Calu3 (cell line): Measurements from ENCODE around the gene ARL9. TPM values are rescaled to one million over a fixed set of nuclear protein-coding genes. Genes with fewer than 3 reads are reported as not detected.
"Not testable (repeated sequence)": the region's sequence is repeated elsewhere in the genome, so short reads cannot be mapped to it uniquely, and the experiment has no call there.

Experiments used
- BruUV-seq: library from RNA; stranded (reverse); fragments of 400-500 nt; replicated peaks from 2 replicates; lab custom pipeline; 2021; lab: Mats Ljungman, UMichigan
- CTCF ChIA-PET: fragments of 300-600 bp; sonication (Branson Sonifier 250); formaldehyde crosslinking; loops from one replicate; lab custom pipeline; 2022; ENCODE audit warnings: antibody characterized with exemption; lab: Charles Lee
- DNase-seq: peaks from one replicate; pipeline ENCODE4 v3.0.0; 2022
- H3K27ac Mint-ChIP-seq: one replicate; pipeline ENCODE4 v1.8.0; 2022; ENCODE audit warnings: mixed read lengths; ENCODE audit not compliant: unreplicated experiment
- H3K27me3 Mint-ChIP-seq: one replicate; pipeline ENCODE4 v1.8.0; 2022; ENCODE audit warnings: mixed read lengths; ENCODE audit not compliant: unreplicated experiment
- H3K36me3 Mint-ChIP-seq: one replicate; pipeline ENCODE4 v1.8.0; 2022; ENCODE audit warnings: mild to moderate bottlenecking, moderate library complexity, mixed read lengths; ENCODE audit not compliant: insufficient read depth, unreplicated experiment
- H3K4me1 Mint-ChIP-seq: one replicate; pipeline ENCODE4 v1.8.0; 2022; ENCODE audit warnings: mild to moderate bottlenecking, low read depth, mixed read lengths; ENCODE audit not compliant: unreplicated experiment
- H3K4me3 Mint-ChIP-seq: one replicate; pipeline ENCODE4 v1.8.0; 2022; ENCODE audit warnings: mild to moderate bottlenecking, low read depth, moderate library complexity, mixed read lengths; ENCODE audit not compliant: unreplicated experiment
- H3K9me3 Mint-ChIP-seq: one replicate; pipeline ENCODE4 v1.8.0; 2022; ENCODE audit warnings: low read depth, mixed read lengths; ENCODE audit not compliant: unreplicated experiment
- intact Hi-C: fragments of 100-400 bp; cut with micrococcal nuclease; formaldehyde crosslinking; loops from one replicate; pipeline ENCODE4 v1.10.0; 2022; ENCODE audit not compliant: unreplicated experiment
- total RNA-seq: library from RNA; stranded (reverse); gene quantifications from 2 replicates; pipeline ENCODE4 v1.2.3, GENCODE V29; 2022
- TF ChIP-seq, protein P1 (sequence below): fragments of 200-600 bp; IDR thresholded peaks from one replicate; pipeline ENCODE4 v1.8.0; 2022; ENCODE audit warnings: antibody characterized with exemption; ENCODE audit not compliant: unreplicated experiment

ARL9 gene
- total RNA-seq, 1 experiment from 2014 or later: 0.26 TPM

DNA sequence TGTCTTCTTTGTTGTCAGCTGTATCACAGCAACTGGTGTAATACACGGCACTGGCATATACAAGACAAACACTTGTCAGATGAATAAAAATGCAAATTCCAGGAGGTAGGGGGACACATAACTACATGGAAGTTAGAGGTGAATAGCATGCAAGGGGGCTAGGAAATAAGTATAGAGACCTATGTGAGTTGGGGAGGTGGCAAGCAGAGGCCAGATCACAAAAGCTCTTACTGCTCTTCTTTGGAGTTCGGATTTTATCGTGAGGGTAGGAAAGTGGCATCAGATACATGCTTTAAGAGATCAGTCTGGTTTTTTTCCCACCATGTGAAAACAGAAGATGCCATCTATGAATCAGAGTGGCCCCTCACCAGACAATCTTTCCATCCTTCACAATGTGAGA is 41.0 kb upstream of the ARL9 start:
- H3K9me3 Mint-ChIP-seq: no peaks in the 10 kb centered on the region
- peaks cover 17% of the 10 kb centered on the region for H3K4me1 Mint-ChIP-seq
- peak overlapping the region; percentile 24 for H3K27ac Mint-ChIP-seq
- no peak for DNase-seq
- peaks cover 46% of the 10 kb centered on the region for H3K36me3 Mint-ChIP-seq
- H3K4me3 Mint-ChIP-seq: no peak overlapping the region
- CTCF ChIA-PET: no interaction called here
- H3K27me3 Mint-ChIP-seq: no peaks in the 10 kb centered on the region
- BruUV-seq: no TSS peak
- TF ChIP-seq, protein P1, sequence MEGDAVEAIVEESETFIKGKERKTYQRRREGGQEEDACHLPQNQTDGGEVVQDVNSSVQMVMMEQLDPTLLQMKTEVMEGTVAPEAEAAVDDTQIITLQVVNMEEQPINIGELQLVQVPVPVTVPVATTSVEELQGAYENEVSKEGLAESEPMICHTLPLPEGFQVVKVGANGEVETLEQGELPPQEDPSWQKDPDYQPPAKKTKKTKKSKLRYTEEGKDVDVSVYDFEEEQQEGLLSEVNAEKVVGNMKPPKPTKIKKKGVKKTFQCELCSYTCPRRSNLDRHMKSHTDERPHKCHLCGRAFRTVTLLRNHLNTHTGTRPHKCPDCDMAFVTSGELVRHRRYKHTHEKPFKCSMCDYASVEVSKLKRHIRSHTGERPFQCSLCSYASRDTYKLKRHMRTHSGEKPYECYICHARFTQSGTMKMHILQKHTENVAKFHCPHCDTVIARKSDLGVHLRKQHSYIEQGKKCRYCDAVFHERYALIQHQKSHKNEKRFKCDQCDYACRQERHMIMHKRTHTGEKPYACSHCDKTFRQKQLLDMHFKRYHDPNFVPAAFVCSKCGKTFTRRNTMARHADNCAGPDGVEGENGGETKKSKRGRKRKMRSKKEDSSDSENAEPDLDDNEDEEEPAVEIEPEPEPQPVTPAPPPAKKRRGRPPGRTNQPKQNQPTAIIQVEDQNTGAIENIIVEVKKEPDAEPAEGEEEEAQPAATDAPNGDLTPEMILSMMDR: no peak
- intact Hi-C loops: no loop called here

DNA sequence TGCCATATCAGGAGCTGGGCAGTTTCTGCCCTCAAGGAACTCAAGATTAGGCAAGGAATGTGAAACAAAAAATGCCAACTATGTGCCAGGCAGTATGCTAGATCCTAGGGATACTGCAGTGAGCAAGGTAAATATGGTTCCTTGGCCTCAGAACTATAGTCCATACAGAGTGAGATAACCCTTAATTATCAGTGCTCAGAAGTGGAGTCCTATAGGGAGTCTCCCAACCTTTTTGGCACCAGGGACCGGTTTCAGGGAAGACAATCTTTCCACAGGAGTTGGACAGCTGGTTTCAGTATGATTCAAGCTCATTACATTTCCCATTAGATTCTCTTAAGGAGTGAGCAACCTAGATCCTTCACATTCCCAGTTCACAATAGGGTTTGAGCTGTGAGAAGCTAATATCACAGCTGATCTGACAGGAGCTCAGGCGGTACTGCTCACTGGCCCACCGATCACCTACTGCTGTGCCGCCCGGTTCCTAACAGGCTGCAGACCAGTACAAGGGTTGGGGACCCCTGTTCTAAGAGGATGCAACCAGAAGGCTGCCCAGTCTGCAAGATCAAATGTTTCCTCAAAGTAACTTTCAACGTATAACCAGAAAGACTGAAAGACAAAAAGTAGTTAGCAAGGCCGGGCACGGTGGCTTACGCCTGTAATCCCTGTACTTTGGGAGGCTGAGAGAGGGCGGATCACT is 39.8 kb upstream of the ARL9 start:
- Mint-ChIP-seq H3K36me3 (peaks cover 45% of the 10 kb centered on the region), H3K4me1 (peaks cover 22% of the 10 kb centered on the region)
- intact Hi-C loops: no loop called here

DNA sequence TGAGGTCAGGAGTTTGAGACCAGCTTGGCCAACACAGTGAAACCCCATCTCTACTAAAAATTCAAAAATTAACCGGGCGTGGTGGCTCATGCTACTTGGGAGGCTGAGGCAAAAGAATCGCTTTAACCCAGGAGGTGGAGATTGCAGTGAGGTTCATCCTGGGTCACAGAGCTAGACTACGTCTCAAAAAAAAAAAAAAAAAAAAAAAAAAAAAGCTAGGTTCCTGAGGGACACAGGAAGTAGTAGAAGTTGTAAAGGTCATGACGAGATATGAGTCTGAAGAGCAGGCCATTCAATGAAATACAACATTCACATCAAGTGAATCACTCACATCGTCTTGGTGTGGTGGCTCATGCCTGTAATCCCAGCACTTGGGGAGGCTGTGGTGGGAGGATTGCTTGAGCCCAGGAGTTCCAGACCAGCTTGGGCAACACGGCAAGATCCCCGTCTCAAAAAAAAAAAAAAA is 39.3 kb upstream of the ARL9 start:
- H3K9me3 Mint-ChIP-seq, BruUV-seq, intact Hi-C loops, H3K27me3 Mint-ChIP-seq: not testable (repeated sequence)
- CTCF ChIA-PET: interaction anchor here (0.7 kb wide), 3 partner anchors 9 to 590 kb away, joined by 4 to 7 read pairs (median 5); no protein-coding TSS in a partner anchor
- Mint-ChIP-seq H3K4me1 (peaks cover 22% of the 10 kb centered on the region), H3K27ac (peak overlapping the region; percentile 100), H3K36me3 (peaks cover 45% of the 10 kb centered on the region), H3K4me3 (peak overlapping the region; percentile 99)
- DNase-seq: peak; percentile 8

More for the DNA sequence above, 39.8 kb upstream of the ARL9 start:
- DNase-seq: peak; percentile 0
- H3K27me3 Mint-ChIP-seq: no peaks in the 10 kb centered on the region
- no peaks in the 10 kb centered on the region for H3K9me3 Mint-ChIP-seq
- TF ChIP-seq, protein P1: no peak
- CTCF ChIA-PET: interaction anchor here (0.7 kb wide), 2 partner anchors 62 to 590 kb away, joined by 4 to 5 read pairs; no protein-coding TSS in a partner anchor
- no TSS peak for BruUV-seq
- peak overlapping the region; percentile 99 for H3K4me3 Mint-ChIP-seq
- H3K27ac Mint-ChIP-seq: peak overlapping the region; percentile 100

DNA sequence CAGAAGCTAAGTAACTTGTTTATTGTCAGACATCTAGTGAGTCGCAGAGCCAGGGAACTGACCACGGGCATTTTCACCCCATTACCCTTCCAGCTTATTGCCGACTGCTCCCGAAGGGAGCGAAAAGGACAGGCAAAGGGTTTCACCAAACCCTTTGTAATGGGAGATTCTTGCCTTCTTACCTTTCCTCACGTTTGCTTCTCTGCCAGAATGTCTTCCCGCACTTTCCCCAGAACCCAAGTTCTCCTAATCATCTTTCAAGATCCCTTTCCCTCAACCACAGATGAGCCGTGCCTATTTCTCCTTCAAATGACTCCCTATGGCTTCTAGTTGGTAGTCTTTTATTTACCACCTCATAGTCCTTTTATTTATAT is 38.7 kb upstream of the ARL9 start:
- CTCF ChIA-PET: interaction anchor here (0.7 kb wide), 1 partner anchor 10 kb away, joined by 7 read pairs; no protein-coding TSS in a partner anchor
- TF ChIP-seq, protein P1: no peak
- no peak for DNase-seq
- H3K4me3 Mint-ChIP-seq: peak overlapping the region; percentile 99
- H3K9me3 Mint-ChIP-seq: no peaks in the 10 kb centered on the region
- peaks cover 22% of the 10 kb centered on the region for H3K4me1 Mint-ChIP-seq
- H3K27me3 Mint-ChIP-seq: no peaks in the 10 kb centered on the region
- peaks cover 45% of the 10 kb centered on the region for H3K36me3 Mint-ChIP-seq
- intact Hi-C loops: no loop called here
- TSS peak; percentile 65 for BruUV-seq
- peak overlapping the region; percentile 100 for H3K27ac Mint-ChIP-seq
